GM10847 (cell line): Measurements from ENCODE around the gene SLC22A3.

Experiments used
- POLR2A ChIP-seq: IDR thresholded peaks from 2 replicates; pipeline ENCODE4 v1.6.1; 2011; ENCODE audit not compliant: insufficient read length; ENCODE audit errors: extremely low read depth

The SLC22A3 gene

DNA sequence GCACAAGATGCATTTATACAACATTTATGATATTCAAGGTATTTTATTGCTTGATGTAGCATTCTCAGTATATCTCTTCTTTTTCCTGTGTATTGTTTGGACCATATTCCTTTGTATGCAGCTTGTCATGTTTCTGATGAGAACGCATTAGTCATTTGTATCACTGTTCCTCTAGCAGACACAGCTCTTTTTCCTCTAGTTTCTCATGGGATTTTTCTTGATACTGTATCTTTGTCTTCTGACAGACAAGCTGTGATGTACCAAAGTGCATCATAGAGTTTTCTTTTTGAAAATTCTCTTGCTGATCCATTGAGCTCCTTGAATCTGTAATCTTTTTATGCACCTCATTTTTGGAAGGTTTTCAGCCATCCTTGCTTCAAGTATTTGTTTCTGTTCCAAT, 140.9 kb downstream of the SLC22A3 start:
- no peak for TF ChIP-seq POLR2A

DNA sequence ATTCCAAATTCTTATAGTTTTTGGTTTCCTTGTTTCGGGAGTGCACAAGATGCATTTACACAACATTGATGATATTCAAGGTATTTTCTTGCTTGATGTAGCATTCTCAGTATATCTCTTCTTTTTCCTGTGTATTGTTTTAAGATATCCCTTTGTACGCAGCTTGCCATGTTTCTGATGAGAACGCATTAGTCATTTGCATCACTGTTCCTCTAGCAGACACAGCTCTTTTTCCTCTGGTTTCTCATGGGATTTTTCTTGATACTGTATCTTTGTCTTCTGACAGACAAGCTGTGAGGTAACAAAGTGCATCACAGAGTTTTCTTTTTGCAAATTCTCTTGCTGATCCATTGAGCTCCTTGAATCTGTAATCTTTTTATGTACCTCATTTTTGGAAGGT, 146.4 kb downstream of the SLC22A3 start:
- TF ChIP-seq POLR2A: no peak

DNA sequence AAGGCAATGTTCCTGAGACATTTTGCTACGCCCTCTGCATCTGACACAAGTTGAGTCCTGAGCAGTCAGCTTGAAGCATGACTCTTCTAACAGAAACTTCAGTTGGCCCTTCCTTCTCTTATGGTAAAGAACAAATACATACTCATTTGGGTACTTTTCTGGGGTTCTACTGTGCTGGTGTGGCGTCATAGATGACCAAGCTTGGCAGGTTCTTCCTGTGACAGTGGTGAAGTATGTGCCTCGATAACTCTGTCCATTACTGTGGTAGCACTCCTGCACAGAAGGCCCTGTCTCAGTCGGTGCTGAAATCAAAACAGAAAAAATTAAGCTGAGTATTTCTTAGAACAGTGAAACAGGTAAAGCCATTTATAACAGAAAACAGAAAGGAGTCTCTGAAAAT, 152.5 kb downstream of the SLC22A3 start:
- TF ChIP-seq POLR2A: no peak
